Stimulated activated CD4-positive, alpha-beta T cell treated with anti-CD3 and anti-CD28 coated beads, TNF-alpha, amount 100 ng/mL, for 1 hour (primary cell): Measurements from ENCODE around the gene ASCL5.

Experiments
- DNase-seq, 3 donors: peaks; one replicate each; pipeline ENCODE4 v3.0.0-alpha.2; 2020; ENCODE audit warnings: low read depth in 3 of 3, low spot score in 1 of 3

ASCL5 gene

DNA sequence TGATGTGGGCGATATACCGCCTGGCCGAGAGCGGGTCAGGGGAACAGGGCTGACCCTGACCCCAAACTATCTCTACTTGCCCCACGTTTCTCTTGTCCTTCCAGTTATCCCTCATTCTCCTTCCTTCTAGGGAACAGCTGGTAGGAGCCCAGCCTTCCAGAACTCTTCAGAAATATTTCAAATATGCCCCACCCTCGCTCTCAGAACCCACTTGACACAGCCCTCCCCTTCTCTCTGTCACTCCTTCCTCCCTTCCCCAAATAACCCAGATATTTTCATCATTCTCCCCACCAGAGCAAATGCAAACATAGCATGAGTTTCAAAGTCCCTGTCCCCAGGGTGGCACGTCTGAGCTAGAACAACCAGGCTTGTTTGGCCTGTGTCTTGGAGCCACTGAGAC, 15.8 kb downstream of the ASCL5 start:
- DNase-seq, result no peak

DNA sequence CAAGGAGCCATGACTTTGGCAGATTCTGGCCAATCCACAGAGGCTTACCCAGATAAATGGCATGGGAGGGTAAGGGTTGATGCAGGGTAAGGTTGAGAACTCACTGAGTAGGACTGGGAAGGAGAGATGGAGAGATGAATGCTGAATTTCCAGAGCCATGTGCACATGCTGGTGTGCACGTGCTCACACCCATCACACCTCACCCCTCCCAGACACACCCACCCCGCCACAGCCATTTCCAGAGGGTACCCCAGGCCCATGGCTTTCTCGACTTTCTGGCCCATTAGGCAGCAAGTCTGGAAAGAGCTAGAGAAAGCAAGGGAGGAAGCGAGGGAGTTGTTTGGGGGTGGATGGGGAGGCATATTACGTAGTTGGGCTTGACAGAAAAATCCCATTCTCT, 16.4 kb downstream of the ASCL5 start:
- no peak for DNase-seq

DNA sequence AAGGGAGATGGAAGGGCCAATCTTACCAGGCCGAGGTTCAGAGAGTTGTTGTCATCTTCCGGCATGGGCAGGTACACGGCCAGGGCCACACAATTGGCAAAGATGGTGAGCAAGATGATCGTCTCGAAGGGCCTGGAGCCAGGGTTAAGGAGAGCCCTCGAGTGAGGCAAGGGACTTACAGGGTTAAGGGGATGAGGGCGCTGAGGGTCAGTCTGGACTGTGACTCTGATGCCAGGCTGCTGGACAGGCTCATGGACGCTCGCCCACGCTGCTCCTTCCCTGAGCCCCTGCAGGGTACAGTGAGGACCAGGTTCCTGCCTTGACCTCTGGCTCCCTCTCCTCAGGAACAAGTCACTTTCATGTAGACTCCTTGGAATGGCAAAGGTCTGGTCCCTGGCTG, 16.8 kb downstream of the ASCL5 start:
- DNase-seq, result no peak

DNA sequence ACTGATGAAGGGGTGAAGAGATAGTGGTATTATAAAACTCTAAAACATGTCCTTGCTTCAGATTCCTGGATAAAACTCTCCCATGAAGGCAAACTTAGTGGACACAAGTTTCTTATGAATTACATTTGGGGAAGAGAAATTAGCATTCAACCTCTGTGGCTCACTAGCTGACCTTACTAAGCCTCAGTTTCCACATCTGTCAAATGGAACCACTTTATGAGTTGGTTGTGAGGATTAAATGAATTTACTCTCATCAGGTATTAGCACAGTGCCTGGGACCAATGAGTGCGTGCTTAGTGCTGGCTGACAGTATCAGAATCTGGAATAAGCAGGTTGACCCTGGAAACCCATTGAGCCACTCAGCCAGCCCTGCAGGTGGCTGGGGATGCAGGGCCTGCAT, 17.3 kb downstream of the ASCL5 start:
- DNase-seq, result no peak

DNA sequence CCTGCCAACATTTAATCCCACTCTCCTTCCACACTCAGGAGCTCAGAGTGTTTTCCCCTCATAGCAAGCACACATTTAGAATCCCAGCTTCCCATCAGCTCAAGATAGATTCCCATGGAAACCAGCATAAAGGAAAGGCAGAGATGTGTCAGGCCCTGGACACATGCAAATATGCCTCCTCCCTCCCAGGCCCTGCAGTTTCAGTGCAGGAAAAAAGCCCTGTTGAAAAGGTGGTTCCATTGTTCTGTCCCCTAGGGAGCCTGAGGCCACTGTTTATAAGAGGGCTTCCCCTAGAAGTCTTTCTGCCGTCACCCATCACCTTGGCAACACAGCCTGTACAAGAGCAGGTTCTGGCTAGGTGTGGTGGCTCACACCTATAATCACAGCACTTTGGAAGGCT, 18.4 kb downstream of the ASCL5 start:
- DNase-seq, result no peak

DNA sequence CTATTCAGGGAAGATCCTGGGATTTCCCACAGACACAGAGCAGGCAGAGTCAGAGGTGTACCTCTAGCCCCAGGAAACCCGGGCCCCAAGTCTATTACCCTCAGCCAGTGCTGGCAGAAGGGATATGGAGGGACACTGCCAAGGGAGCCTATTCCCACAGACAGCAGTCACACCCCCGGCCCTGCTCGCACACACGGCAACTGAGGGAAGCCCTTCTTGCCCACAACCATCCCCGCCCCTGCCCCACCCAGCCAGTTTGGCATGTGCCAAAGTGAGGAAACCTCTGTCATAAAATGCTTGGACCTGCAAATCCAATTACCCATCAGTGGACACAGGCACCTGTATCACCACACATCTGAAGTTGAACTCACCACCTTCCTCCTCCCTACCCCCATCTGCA, 21.3 kb downstream of the ASCL5 start:
- DNase-seq, result no peak

DNA sequence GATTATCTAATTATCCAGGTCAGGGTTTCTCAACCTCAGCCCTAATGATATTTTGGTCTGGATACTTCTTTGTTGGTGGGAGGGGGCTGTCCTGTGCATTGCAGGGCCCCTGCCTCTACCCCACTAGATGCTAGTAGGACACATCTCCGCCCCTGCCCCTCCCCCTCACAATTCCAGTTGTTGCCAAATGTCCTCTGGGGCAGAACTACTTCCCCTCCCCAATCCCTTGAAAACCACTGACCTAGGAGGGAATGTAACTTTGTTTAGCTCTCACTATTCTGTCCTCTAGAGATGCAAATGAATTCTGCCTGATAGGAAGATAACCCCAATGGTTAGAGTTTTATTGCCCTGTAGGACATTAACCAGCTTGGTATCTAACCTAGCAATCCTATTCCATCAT, 22.8 kb downstream of the ASCL5 start:
- no peak for DNase-seq

DNA sequence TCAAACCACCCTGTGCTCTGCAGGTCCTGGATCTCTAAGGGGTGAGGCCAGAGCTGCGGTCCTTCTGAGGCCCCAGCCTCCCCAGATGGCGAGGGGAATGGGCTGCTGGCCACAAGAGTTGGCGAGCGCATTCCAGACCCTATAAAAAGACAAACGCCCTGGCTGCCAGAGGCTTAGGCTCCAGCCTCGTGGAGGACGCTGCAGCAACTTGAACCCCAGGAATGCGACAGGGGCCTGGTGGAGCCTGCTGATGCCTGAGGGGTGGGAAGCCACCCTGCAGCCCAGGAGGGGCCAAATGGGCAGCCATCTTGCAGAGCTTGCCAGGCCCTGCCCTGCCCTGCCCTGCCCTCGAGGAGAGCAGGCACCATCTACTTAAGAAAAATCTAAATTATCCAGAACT, 23.3 kb downstream of the ASCL5 start:
- DNase-seq, result no peak

DNA sequence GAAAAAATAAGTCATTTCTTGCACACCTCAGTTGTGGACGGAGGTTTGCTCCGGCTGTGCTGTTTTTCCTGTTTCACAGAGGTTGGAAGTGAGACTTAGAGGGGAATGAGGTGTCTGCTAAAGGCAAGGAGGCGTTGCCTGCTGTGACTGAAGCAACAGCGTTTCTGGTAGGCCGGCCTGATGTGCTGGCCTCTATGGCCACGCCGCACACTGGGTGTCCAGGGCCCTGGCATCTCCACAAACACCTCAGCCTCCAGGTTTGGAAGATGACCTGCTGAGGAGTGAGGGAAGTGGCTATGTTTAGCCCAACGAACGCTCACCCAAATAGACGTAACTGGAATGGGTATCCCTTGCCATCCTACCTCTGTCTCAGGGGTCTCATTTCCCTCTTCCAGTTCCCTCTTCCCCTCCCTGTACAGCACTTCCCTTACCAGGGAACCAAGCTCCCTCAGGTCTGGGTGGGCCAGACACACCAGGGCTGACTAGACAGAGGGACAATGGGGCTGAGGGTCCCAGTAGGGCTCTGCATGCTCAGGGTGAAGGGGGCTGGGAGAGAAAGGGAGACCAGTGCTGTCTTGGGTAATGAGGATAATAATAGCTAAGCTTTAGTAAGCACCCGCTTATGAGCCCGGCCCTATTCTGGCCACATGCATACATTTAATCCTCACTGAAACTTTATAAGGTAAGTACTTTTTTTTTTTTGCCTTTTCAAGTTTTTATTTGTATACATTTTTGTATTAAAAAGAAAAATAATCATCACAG, 26.6 kb downstream of the ASCL5 start:
- DNase-seq, result no peak

DNA sequence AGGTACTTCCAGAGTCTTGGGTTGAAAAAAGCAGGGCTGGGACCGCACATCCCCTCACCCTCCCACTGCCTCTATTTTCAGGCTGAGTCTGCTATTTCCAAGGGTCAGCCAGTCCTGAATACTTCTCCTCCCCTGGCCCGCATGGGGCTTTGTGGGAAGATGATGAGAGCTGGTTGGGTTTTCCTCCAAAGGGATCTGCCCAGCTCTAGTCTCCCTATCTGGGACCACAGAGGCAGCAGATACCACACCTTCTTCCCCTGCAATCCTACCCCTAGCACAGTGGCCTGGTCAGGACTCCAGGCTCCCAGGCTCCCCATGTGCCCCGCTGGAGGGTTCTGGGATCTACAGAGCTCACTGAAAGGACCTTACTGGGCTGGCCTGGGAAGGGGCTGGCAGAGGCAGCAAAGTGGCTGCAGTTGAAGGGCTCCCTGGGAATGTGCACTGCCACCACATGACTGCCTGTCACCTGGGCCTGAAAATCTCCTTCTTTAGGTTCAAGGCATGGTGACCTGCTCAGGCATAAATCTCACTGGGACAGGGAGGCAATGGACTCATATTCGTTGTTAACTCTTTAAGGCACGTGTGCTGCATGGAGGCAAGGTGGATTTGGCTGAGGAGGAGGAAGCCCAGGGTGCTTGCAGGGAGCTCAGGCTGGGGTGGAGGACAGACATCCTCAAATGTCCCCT, 27.8 kb downstream of the ASCL5 start:
- no peak for DNase-seq

DNA sequence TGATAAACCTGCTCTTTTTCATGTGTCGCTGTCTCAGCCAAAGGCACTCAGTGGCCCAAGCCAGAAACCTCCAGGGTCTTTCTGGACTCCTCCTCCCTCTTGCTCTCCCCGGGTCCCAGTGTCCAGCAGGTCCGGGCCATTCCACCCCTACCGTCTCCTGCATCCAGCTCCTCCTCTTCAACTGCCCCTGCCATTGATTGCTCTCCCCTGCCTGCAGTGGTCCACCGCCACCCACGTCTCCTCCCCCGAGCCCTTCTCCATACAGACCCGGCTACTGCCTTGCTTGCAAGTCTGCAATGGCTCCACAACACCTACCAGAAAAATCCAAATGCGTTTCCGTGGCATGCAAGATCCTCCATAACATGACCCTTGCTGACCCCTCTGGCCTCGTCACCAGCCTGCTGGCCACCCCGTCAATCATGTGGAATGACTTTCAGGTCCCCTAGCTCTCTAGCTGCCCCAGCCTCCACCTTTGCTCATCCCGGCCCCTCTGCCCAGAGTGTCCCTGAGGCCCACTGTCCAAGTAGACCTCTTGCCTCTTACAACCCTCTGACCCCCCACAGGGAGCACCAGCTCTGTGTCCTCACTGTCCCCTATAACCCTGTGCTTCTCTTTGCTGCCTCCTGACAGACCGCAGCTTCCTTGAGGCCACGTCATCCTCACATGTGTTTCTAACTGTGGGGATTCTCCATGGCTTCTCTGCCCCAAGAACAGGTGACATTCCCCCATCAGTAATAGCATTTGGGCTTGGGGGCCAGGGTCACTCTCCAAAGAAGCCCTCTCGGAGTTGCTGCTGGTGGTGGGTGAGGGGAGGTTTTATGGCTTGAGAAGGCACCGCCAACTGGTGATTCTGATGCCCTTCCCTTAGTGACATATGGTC, 29.8 kb downstream of the ASCL5 start:
- no peak for DNase-seq

DNA sequence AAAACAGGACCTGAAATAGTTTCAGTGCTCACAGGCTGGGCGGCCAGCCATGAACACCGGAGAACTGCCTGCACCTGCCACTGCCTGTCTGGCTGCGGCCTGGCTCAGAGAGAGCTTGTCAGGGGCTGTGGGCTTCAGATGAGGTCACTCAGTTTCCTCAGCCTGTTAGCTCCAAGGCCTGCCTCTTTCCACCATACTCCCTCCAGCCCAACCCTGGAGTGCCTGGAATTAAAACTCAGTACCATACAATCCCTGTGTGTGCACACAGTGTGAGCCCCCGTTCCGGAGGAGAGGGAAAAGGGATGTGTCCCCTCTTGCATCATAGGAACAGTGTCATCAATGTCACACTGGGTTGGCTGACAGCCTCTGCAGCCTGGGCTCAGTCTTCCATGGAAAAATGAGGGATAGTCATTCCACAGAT, 30.9 kb downstream of the ASCL5 start:
- no peak for DNase-seq

DNA sequence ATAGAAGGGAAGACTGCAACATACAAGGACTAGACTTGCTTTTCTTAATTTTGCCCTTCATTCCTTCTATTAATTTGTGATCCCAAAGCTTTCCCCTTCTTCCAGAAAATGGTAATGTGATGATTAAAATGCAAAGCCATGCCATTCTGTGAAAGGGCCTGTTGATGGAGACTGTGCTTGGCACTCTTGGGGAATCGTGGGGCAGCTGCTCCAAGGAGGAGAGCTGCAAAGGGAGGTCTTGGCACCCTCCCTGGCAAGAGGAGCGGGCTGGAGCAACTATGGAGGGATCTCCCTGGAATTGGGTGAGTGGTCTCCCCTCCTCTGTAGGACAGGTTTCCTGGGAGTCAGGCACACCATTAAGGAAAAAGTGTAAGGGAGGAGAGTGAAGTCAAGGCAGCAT, 31.4 kb downstream of the ASCL5 start:
- DNase-seq, result no peak

DNA sequence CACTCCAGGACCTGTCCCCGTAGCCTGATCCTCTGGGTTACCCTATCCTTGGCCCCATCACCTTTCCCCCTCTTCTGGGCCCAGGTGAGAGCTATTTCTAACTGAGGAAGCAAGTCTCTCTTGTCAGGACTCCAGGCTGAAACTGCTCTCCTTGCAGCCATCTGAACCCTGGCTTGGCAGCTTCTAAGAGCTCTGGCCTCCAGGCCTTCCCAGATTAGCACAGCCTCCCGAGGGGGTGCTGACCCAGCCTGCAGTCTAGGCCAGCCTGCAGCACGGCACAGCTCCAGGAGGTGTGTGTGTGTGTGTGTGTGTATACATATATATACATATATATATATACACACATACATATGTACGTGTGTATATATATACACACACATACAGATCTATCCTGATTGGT, 32.2 kb downstream of the ASCL5 start:
- no peak for DNase-seq

DNA sequence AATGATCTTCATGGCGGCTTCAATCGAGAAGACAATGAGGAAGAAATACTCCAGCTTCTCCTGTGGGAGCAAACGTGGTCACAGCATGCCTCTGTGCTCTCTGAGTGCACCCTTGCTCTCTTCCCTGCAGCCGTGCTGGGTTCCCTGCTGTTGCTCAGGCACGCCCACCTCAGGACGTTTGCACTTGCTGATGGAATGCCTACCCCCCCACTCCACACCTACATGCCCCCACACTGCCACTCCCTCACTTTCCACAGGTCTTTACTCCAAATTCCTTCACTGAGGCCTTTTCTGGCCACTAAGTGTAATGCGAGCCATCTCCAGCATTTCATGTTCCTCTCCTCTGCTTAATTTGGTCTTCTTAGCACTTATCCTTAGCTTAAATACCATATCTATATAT, 33.0 kb downstream of the ASCL5 start:
- no peak for DNase-seq

DNA sequence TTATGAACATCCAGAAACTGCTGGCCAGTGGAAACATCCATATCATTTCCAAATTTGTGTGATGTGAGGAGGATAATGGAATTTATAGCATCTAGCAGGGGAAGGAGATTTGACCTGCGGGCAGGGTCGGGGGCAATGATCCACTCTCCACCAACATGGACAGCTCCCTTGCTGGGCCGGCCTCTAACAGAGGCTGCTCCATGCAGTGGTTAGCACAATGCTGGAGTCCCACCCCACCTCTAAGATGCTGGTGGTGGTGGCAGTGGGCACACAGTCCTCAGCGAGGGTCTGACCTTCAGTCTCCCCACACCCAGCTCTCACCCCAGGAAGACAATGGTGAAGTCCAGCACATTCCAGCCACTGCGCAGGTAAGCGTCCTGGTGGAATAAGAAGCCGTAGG, 33.4 kb downstream of the ASCL5 start:
- no peak for DNase-seq

DNA sequence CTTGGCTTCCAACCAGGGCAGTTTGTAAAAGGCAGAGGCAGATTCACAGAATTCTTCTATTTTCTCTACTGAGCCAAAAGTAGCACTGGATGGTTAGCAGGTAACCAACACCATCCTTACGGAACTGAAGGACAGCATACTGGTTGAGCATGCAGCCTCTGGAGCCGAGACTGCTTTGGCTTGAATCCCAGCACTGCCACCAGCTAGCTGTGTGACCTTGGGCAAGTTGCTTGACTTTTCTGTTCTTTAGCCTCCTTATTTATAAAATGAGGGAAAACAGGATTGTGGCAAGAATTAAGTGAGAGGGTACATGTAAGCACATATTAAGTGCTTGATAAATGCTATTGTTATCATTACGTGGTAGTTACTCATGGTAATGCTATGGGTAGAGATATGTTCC, 34.2 kb downstream of the ASCL5 start:
- DNase-seq, result no peak

DNA sequence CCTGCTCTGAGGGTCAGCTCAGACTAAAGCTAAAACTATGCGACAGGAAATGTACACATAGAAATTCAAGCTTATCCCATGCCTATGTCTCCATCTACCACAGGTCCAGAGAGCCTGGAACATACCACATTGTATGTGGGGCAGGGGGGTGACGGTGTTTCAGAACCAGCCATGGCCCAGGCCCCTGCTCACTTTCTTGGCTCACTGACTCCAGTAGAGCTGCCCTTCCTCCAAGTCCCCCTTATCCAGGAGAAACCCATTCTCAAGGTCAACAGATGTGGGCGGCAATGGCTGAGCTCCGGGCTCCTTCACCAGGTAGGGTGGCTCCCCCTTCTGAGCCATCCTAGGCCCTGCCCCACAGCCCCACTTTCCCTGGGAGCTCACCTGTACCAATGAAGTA, 35.7 kb downstream of the ASCL5 start:
- no peak for DNase-seq

DNA sequence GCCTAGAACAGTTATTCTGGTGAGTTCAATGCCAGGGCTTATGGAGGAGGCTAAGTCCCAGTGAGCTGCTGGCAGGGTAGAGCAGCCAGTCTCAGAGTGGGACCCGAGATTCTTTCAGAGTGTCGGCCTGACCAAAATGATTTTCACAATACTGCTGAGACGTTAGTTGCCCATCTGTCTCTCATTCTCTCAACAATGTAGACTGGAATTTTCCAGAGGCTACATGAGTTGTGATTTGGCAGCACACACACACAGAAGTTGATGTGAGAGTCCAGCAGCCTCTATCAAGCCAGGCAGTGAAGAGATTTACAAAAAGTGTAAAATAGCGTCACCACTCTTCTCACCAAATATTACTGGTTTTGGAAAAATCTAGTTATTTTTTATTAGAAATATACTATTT, 36.4 kb downstream of the ASCL5 start:
- no peak for DNase-seq

DNA sequence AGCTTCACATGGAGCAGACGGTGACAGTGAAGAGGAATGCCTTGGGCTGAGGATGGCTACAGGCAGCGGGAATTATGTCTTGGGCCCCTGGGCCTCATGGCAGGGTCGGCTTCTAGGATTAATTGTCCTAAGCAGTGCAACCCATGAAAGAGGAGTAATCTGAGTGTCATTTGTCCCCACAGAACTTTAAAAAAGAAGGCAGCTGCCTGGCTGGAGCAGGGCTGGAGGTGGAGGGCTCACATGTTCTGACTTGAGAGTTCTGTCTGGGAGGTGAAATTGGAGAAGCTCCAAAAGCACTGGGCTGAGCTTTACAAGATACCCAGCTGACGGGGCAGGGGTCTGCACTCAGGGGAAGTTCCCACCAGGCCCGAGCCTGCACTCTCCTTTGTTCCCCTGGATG, 37.4 kb downstream of the ASCL5 start:
- DNase-seq, result no peak

DNA sequence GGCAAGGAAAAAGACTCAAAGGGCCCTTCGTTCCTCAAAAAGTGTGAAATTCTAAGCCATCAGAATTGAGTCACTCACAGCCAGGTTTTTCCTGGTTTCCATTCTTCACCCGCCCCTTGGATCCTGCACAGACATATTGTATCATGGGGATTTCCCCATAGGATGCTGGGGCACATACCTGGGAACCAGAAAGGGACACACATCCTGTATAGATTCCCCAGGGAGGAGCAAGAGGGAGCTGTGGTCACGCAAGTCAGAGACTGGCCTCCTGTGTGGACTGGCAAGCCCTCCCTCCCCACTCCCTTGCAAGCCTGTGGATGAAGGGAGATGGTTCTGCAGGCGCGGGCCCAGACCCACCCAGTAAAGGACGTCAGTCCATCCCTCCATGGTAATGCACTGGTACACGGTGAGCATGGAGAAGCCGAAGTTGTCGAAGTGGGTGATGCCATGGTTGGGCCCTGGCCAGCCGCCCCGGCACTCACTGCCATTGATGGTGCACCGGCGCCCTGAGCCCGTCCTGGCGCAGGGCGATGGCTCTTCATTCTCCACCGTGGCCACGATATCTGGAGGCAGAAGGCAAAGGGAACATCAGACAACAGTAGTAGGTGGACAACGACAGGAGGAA, 38.0 kb downstream of the ASCL5 start:
- no peak for DNase-seq

DNA sequence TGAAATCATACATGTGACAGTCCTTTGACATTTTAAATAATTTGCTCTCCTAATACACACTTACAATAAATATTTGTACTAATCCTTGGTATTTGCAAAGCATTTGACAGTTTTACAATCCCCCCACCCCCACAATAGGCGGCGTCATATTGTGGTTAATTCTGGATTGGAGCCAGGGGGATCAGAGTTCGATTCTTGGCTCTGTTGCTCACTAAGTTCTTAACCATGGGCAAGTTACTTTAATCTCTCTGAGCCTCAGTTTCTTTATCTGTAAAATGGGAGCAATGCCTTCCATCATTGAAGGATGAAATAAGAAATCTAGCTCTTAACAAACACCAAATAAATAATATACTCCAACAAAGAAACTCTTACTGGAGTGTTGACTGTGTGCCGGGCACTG, 38.6 kb downstream of the ASCL5 start:
- DNase-seq, result no peak
